Neural progenitor cell (in vitro differentiated cells): Measurements from ENCODE around the gene ZNF513. TPM values are rescaled to one million over a fixed set of nuclear protein-coding genes. Genes with fewer than 3 reads are reported as not detected.

Experiments used
- DNase-seq: peaks from one replicate; pipeline ENCODE4 v3.0.0-alpha.2; 2016; ENCODE audit warnings: low spot score
- H2AFZ ChIP-seq: fragments of 200-600 bp; sonication (generic); replicated peaks from 2 replicates; pipeline ENCODE4 v1.6.1; 2016; ENCODE audit warnings: antibody characterized with exemption
- H3F3A ChIP-seq: fragments of 200-600 bp; sonication (generic); 2 replicates; pipeline ENCODE4 v1.6.1; 2016; ENCODE audit warnings: antibody characterized with exemption, low read depth
- H3K27ac ChIP-seq: fragments of 200-600 bp; sonication (generic); 2 replicates; pipeline ENCODE4 v1.5.1; 2016; ENCODE audit warnings: mild to moderate bottlenecking
- H3K27me3 ChIP-seq: fragments of 200-600 bp; sonication (generic); 2 replicates; pipeline ENCODE4 v1.6.1; 2016; ENCODE audit warnings: mild to moderate bottlenecking, moderate library complexity
- H3K36me3 ChIP-seq: fragments of 200-600 bp; sonication (generic); 2 replicates; pipeline ENCODE4 v1.5.1; 2016
- H3K4me1 ChIP-seq: fragments of 200-600 bp; sonication (generic); 2 replicates; pipeline ENCODE4 v1.6.1; 2016; ENCODE audit warnings: mixed run types
- H3K4me2 ChIP-seq: fragments of 200-600 bp; sonication (generic); 2 replicates; pipeline ENCODE4 v1.6.1; 2016
- H3K4me3 ChIP-seq: fragments of 200-600 bp; sonication (generic); 2 replicates; pipeline ENCODE4 v1.5.1; 2016
- H3K79me2 ChIP-seq: fragments of 200-600 bp; sonication (generic); 2 replicates; pipeline ENCODE4 v1.6.1; 2016; ENCODE audit warnings: low read depth
- H3K9ac ChIP-seq: fragments of 200-600 bp; sonication (generic); 2 replicates; pipeline ENCODE4 v1.6.1; 2016
- H3K9me3 ChIP-seq: fragments of 200-600 bp; sonication (generic); 2 replicates; pipeline ENCODE4 v1.5.1; 2016; ENCODE audit warnings: low read depth
- H4K20me1 ChIP-seq: fragments of 200-600 bp; sonication (generic); 2 replicates; pipeline ENCODE4 v1.6.1; 2016; ENCODE audit warnings: low read depth
- H3K27ac Mint-ChIP-seq: 3 replicates; pipeline ENCODE4 v1.8.0; 2021; ENCODE audit warnings: mixed read lengths
- H3K27me3 Mint-ChIP-seq: 2 replicates; pipeline ENCODE4 v1.8.0; 2022; ENCODE audit warnings: low read depth, mild to moderate bottlenecking, inconsistent platforms, moderate library complexity, mixed read lengths; ENCODE audit not compliant: insufficient read depth
- H3K36me3 Mint-ChIP-seq: 3 replicates; pipeline ENCODE4 v1.8.0; 2021; ENCODE audit warnings: mixed read lengths
- H3K4me1 Mint-ChIP-seq: 3 replicates; pipeline ENCODE4 v1.8.0; 2021; ENCODE audit warnings: mixed read lengths
- H3K4me3 Mint-ChIP-seq: 3 replicates; pipeline ENCODE4 v1.8.0; 2021; ENCODE audit warnings: mild to moderate bottlenecking, moderate library complexity, mixed read lengths
- H3K9me3 Mint-ChIP-seq: 3 replicates; pipeline ENCODE4 v1.8.0; 2020; ENCODE audit warnings: mixed read lengths
- EZH2 ChIP-seq: fragments of 200-600 bp; sonication (generic); IDR thresholded peaks from 2 replicates; pipeline ENCODE4 v1.6.1; 2017; ENCODE audit warnings: antibody characterized with exemption, mild to moderate bottlenecking, moderate library complexity
- EZH2phosphoT487 ChIP-seq: fragments of 200-600 bp; sonication (generic); IDR thresholded peaks from 2 replicates; pipeline ENCODE4 v1.6.1; 2017; ENCODE audit warnings: antibody characterized with exemption
- total RNA-seq: library from RNA; depleted of rRNA; stranded (reverse); fragments of >200 nt; gene quantifications from 2 replicates; pipeline ENCODE4 v1.2.3, GENCODE V29; 2015; ENCODE audit warnings: low replicate concordance
- TF ChIP-seq, protein P1 (sequence below): fragments of 200-600 bp; sonication (generic); IDR thresholded peaks from 2 replicates; pipeline ENCODE4 v1.5.1; 2017; ENCODE audit warnings: antibody characterized with exemption, mild to moderate bottlenecking

Gene ZNF513
- total RNA-seq, 1 donor from 2014 or later: 6.1 TPM

DNA sequence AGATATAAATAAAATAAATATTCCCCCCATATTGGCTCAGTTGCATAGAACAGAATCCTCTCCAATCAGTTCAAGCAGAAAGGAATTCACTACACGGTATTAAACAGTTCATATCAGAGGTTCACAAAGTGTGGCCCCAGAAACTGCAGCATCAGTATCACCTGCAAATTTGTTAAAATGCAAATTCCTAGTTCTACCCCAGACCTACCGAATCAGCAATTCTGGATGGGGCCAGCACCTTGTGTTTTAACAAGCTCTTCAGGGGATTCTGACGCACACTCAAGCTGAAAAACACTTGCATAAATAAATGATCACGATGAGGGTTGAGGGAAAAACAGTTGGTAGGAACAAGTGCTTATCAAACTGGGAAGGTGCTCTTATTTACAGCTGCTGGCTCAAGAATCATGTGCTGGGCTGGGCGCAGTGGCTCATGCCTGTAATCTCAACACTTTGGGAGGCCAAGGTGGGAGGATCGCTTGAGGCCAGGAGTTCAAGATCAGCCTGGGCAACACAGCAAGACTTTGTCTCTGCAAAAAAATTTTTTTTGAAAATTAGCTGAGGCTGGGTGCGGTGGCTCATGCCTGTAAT is 30.3 kb downstream of the ZNF513 start:
- Histone ChIP-seq H3K4me1 (no peaks in the 10 kb centered on the region), H3K9me3 (no peaks in the 10 kb centered on the region), H3K4me2 (no peak overlapping the region), H3K9ac (no peak overlapping the region), H3K36me3 (no peaks in the 10 kb centered on the region), H2AFZ (no peak overlapping the region), H3K4me3 (no peak overlapping the region), H3K27ac (no peak overlapping the region), H3F3A (peaks cover 5% of the 10 kb centered on the region), H3K79me2 (peaks cover 99% of the 10 kb centered on the region), H4K20me1 (peaks cover 58% of the 10 kb centered on the region), H3K27me3 (no peaks in the 10 kb centered on the region)
- H3K27ac Mint-ChIP-seq: no peak overlapping the region
- TF ChIP-seq EZH2phosphoT487 (no peak), EZH2 (no peak)
- TF ChIP-seq, protein P1, sequence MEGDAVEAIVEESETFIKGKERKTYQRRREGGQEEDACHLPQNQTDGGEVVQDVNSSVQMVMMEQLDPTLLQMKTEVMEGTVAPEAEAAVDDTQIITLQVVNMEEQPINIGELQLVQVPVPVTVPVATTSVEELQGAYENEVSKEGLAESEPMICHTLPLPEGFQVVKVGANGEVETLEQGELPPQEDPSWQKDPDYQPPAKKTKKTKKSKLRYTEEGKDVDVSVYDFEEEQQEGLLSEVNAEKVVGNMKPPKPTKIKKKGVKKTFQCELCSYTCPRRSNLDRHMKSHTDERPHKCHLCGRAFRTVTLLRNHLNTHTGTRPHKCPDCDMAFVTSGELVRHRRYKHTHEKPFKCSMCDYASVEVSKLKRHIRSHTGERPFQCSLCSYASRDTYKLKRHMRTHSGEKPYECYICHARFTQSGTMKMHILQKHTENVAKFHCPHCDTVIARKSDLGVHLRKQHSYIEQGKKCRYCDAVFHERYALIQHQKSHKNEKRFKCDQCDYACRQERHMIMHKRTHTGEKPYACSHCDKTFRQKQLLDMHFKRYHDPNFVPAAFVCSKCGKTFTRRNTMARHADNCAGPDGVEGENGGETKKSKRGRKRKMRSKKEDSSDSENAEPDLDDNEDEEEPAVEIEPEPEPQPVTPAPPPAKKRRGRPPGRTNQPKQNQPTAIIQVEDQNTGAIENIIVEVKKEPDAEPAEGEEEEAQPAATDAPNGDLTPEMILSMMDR: no peak
- H3K27me3 Mint-ChIP-seq: no peaks in the 10 kb centered on the region
- DNase-seq: no peak
- peaks cover 13% of the 10 kb centered on the region for H3K4me1 Mint-ChIP-seq
- H3K4me3 Mint-ChIP-seq: no peak overlapping the region
- no peaks in the 10 kb centered on the region for H3K36me3 Mint-ChIP-seq
- H3K9me3 Mint-ChIP-seq: no peaks in the 10 kb centered on the region

DNA sequence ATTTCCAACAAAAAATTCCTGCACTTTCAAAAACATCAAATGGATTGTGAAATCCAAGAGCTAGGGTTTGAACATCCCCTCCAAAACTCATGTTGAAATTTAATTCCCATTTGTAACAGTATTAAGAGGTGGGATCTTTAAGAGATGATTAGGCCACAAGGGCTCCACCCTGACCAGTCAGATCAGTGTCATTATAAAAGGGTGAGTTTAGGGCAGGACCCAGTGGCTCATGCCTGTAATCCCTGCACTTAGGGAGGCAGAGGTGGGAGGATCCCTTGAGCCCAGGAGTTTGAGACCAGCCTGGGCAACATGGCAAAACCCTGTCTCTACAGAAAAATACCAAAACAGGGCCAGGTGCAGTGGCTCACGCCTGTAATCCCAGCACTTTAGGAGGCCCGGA is 32.9 kb downstream of the ZNF513 start:
- no peak overlapping the region for H3K4me3 Mint-ChIP-seq
- Histone ChIP-seq H3K27me3 (no peaks in the 10 kb centered on the region), H3K79me2 (peaks cover 95% of the 10 kb centered on the region), H3K36me3 (no peaks in the 10 kb centered on the region), H3K4me3 (no peak overlapping the region), H3K4me1 (no peaks in the 10 kb centered on the region), H3K27ac (no peak overlapping the region), H2AFZ (no peak overlapping the region), H3F3A (peaks cover 5% of the 10 kb centered on the region), H3K4me2 (no peak overlapping the region), H3K9me3 (no peaks in the 10 kb centered on the region), H3K9ac (no peak overlapping the region), H4K20me1 (peaks cover 54% of the 10 kb centered on the region)
- no peak for DNase-seq
- H3K9me3 Mint-ChIP-seq: no peaks in the 10 kb centered on the region
- peaks cover 2% of the 10 kb centered on the region for H3K36me3 Mint-ChIP-seq
- H3K4me1 Mint-ChIP-seq: no peaks in the 10 kb centered on the region
- H3K27ac Mint-ChIP-seq: no peak overlapping the region
- TF ChIP-seq, protein P1: no peak
- TF ChIP-seq EZH2: no peak
- TF ChIP-seq EZH2phosphoT487: no peak
- no peaks in the 10 kb centered on the region for H3K27me3 Mint-ChIP-seq

DNA sequence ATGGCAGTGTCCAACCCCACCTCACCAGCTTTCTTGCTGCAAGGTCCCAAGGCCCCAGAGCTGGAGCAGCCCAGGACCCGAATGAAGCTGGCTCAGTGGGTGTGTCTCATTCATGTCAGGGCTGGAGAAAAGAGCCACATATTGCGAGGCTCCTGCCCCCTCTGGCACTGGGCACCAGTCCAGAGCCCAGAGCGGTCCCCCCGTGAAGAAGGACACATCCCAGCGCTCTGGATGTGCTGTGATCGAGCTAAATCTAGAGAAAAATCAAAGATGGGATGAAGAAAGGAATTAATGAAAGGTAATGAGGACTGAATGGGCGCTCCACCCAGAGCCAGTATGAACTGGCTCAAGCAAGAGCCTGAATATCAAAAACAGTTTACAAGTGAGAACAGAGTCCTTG is 44.4 kb downstream of the ZNF513 start:
- Mint-ChIP-seq H3K4me3 (no peak overlapping the region), H3K27me3 (peaks cover 5% of the 10 kb centered on the region), H3K36me3 (peaks cover 27% of the 10 kb centered on the region), H3K27ac (no peak overlapping the region), H3K4me1 (no peaks in the 10 kb centered on the region), H3K9me3 (no peaks in the 10 kb centered on the region)
- no peak overlapping the region for H2AFZ ChIP-seq
- H3F3A ChIP-seq: no peaks in the 10 kb centered on the region
- no peaks in the 10 kb centered on the region for H3K9me3 ChIP-seq
- H3K9ac ChIP-seq: no peak overlapping the region
- TF ChIP-seq, protein P1: no peak
- no peak for TF ChIP-seq EZH2phosphoT487
- H3K27ac ChIP-seq: no peak overlapping the region
- DNase-seq: no peak
- no peaks in the 10 kb centered on the region for H3K4me1 ChIP-seq
- H3K4me2 ChIP-seq: no peak overlapping the region
- H3K79me2 ChIP-seq: no peaks in the 10 kb centered on the region
- H3K4me3 ChIP-seq: no peak overlapping the region
- peaks cover 6% of the 10 kb centered on the region for H3K36me3 ChIP-seq
- no peaks in the 10 kb centered on the region for H4K20me1 ChIP-seq
- H3K27me3 ChIP-seq: no peaks in the 10 kb centered on the region
